ENCODE results near the gene TUBA1A. TPM values are rescaled to one million over a fixed set of nuclear protein-coding genes. Genes with fewer than 3 reads are reported as not detected.

TUBA1A gene
- total and polyA plus RNA-seq, 3 donors from 2014 or later: 156 to 282 (median 269) TPM

- H3K36me3 ChIP-seq (ENCODE audit: low read depth, missing control alignments): no peaks in the 10 kb centered on the region
- H3K27me3 ChIP-seq: no peaks in the 10 kb centered on the region
- no peaks in the 10 kb centered on the region for H3K9me3 ChIP-seq
- no peak overlapping the region for H3K4me3 ChIP-seq
- H3K4me1 ChIP-seq: peaks cover 9% of the 10 kb centered on the region
- TF ChIP-seq POLR2A (IDR thresholded peaks at IDR 0.05): no peak
- DNase-seq: no peak
- no peak overlapping the region for H3K27ac ChIP-seq
- intact Hi-C loops (cut with DNase I; ENCODE audit: low total_unique reads): no loop called here
- 64 to 72% methylated on average over 7 of the region's 7 CpGs for WGBS, 2 donors
Observed at GRCh38 chr12:49225576-49226166, 36.8 kb upstream of the TUBA1A start.

- Histone ChIP-seq H3K36me3 (ENCODE audit: low read depth, missing control alignments) (no peaks in the 10 kb centered on the region), H3K27ac (peak overlapping the region in 1 of 2 donors; percentile 73), H3K27me3 (no peaks in the 10 kb centered on the region), H3K9me3 (no peaks in the 10 kb centered on the region), H3K4me1 (peaks cover 6% of the 10 kb centered on the region), H3K4me3 (no peak overlapping the region)
- intact Hi-C loops (cut with DNase I; ENCODE audit: low total_unique reads): no loop called here
- TF ChIP-seq CTCF (IDR thresholded peaks at IDR 0.05): no peak
- TF ChIP-seq POLR2A (IDR thresholded peaks at IDR 0.05): no peak
- no peak for DNase-seq
- WGBS, 2 donors: 65 to 66% methylated on average over 3 of the region's 3 CpGs
Observed at GRCh38 chr12:49223590-49224369, 34.9 kb upstream of the TUBA1A start.

GRCh38 chr12:49223122-49223521 is 34.2 kb upstream of the TUBA1A start:
- Histone ChIP-seq H3K4me1 (peaks cover 6% of the 10 kb centered on the region), H3K27ac (peak overlapping the region in 1 of 2 donors; percentile 73), H3K27me3 (no peaks in the 10 kb centered on the region), H3K9me3 (no peaks in the 10 kb centered on the region), H3K36me3 (ENCODE audit: low read depth, missing control alignments) (no peaks in the 10 kb centered on the region), H3K4me3 (no peak overlapping the region)
- intact Hi-C loops (cut with DNase I; ENCODE audit: low total_unique reads): no loop called here
- no peak for TF ChIP-seq CTCF (IDR thresholded peaks at IDR 0.05)
- TF ChIP-seq POLR2A (IDR thresholded peaks at IDR 0.05): no peak
- WGBS, 2 donors: 85 to 100% methylated on average over 1 of the region's 1 CpG
- no peak for DNase-seq

GRCh38 chr12:49220972-49221371 is 32.1 kb upstream of the TUBA1A start:
- DNase-seq: no peak
- Histone ChIP-seq H3K27me3 (no peaks in the 10 kb centered on the region), H3K36me3 (ENCODE audit: low read depth, missing control alignments) (no peaks in the 10 kb centered on the region), H3K27ac (no peak overlapping the region), H3K9me3 (no peaks in the 10 kb centered on the region), H3K4me3 (no peak overlapping the region), H3K4me1 (peaks cover 6% of the 10 kb centered on the region)
- no peak for TF ChIP-seq CTCF (IDR thresholded peaks at IDR 0.05)
- TF ChIP-seq POLR2A (IDR thresholded peaks at IDR 0.05): no peak
- 77 to 87% methylated on average over 4 of the region's 4 CpGs for WGBS, 2 donors
- intact Hi-C loops (cut with DNase I; ENCODE audit: low total_unique reads): no loop called here

- WGBS, 2 donors: 91 to 93% methylated on average over 11 of the region's 11 CpGs
- H3K27me3 ChIP-seq: no peaks in the 10 kb centered on the region
Observed at GRCh38 chr12:49219417-49220026, 30.6 kb upstream of the TUBA1A start.

More at GRCh38 chr12:49219417-49220026, 30.6 kb upstream of the TUBA1A start:
- no peak overlapping the region for H3K4me3 ChIP-seq
- no peaks in the 10 kb centered on the region for H3K36me3 ChIP-seq (ENCODE audit: low read depth, missing control alignments)
- intact Hi-C loops (cut with DNase I; ENCODE audit: low total_unique reads): no loop called here
- H3K27ac ChIP-seq: no peak overlapping the region
- H3K9me3 ChIP-seq: no peaks in the 10 kb centered on the region
- peaks cover 16% of the 10 kb centered on the region for H3K4me1 ChIP-seq
- TF ChIP-seq POLR2A (IDR thresholded peaks at IDR 0.05) (no peak), CTCF (IDR thresholded peaks at IDR 0.05) (no peak)
- DNase-seq: no peak
